HG03196 (cell line): ENCODE measurements around the gene OSM.

ENCODE experiments used
- ATAC-seq: cut with Tn5 transposase; IDR thresholded peaks from one replicate; pipeline ENCODE4 v1.9.1; 2021; ENCODE audit not compliant: unreplicated experiment

OSM gene

DNA sequence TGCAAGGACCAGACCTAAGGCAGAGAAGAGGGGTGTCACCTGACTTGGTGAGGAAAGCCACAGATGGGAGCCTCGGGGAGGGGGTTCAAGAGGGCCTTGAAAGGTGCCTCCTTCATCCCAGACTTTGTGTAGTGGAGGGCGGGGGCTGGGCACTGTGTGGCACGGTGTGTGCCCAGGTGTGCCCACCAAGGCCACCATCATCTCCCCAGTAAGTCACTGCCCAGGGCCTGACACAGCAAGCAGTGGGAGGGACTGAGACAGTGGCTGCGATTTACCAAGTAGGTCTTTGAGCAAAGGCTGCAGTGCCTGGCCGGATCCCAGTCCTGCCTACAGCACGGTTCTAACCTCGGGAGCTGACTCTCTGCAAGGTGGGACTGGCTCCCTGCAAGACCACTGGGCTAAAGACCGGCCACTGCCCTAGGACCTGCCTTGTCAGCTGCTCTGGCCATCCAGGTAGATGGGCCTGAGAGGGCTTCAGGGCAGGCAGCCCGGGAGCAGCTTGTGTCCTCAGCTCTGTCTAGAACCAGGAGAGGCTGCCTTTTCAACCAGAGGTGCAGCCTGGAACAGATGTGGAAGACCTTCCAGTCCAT, 1.4 kb downstream of the OSM start:
- no peak for ATAC-seq

DNA sequence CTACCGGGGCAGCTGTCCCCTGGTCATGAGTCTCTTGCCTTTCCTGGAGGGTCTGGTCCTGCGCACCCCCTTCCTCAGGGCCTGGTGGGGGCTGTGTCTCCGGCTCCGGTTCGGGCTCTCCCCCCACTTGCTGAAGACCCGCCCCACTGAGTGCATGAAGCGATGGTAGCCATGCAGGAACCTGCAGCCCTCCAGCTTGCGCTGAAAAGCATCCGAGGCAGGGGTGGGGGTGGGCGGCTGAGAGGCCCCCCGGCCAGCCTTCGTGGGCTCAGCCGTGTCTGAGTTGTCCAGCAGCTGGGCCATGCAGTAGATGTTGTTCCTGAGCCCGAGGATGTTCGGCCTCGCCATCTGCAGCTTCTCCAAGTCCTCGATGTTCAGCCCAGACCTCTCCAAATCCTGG, 2.8 kb downstream of the OSM start:
- ATAC-seq = no peak

DNA sequence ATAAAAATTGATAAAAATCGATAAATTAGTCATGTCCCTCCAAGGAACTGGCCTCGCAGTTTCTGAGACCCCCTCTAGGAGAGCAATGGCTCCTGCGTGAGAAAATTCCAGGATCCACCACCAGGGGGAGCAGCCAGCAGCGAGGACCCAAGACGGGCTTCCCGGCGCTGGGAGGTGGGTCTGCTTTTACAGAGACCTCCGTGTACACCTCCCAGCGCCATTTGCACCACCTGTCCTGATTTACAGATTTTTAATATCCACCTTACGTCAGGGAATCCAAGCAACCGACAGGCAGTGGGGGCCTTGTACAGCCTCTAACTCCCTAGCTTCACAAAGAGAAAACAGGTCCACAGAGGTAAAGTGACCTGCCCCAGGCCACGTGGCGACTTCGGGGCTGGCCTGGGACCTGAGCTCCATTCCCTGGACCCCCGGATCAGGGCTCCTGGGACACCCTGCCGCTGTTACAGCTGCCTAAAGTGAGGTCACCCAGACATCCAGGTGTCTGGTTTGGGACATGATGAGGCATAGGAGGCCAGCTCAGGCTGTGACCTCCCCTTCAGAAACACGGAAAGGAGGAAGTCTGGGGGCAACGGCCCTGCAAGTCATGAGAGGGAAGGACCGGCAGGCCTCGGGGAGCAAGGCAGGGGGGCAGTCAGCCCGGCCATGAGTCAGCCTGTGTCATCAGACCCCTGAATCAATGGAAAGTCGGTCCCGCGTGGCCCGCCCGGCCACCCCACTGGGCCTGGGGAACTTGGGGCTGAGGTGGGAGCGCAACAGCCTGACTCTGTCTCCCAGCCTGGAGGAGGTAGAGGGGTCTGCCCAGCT, 3.5 kb downstream of the OSM start:
- no peak for ATAC-seq

DNA sequence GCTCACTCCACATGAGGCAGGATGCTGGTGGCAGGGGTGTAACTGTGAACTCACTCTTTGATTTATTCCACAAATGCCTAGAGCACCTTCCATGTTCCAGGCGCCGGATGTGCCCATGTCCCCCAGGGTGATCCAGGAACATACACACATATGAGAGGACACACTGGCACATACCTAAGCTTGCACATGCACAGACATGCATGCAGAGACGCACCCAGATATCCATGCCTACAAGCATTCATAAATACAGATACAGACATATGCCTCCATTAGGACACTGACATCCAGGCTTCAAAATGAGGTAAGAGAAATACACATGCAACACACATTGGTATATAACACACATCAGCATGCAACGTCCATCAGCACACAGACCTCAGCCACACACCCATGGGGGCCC, 4.5 kb downstream of the OSM start:
- ATAC-seq = no peak

DNA sequence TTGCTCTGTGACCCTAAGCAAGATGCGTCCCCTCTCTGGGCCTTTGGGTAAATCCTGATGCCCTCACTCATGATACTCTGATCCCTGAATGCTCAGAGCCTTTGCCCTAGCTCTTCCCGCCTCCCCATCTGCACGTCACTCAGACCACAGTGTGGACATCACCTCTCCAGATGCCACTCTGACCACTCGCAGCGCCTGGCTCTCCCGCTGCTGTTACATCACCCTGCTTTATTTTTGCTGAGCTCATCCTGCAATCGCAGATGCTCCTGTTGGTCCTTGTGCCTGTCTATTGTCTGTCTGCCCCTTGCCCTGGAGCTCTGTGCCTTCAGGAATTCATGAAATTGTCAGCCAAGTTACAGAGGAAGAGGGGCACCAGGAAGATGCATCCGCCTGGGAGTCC, 5.5 kb downstream of the OSM start:
- no peak for ATAC-seq

DNA sequence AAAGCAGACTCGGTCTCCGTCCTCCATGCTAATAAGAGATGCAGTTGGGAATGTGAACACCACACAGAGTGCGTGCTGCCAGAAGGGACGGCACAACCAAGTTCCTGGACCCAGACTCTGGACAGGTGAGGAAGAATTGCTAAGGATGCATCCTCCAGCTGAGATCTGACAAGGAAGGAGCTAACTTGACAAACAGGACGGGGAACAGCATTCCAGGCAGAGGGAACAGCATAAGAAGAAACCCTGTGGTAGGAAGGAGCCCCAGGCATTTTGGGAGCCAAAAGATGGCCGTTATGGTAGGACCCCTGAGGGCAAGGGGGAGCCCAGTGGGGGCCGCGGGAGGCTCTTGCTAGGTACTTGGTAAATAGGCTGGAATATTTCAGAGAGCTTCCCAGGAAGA, 6.0 kb downstream of the OSM start:
- ATAC-seq = no peak

DNA sequence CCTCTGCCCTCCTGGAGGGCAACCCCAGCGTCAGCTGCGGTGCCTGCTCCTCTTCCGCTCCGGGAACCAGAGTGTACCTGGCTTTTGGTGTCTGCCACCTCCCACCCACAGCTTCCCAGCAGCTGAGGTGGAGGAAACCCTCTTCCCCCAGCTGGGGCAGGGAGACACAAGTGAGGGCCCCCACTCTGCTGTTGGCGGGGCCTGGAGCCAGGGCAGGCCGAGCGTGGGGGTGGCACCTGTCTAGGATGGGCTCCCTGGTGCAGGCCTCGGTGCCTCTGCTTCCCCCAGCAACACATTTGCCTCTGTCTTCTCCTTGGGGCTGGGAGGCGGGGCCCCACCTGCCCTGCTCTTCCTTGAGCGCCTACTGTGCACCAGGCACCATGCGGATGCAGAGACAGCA, 6.4 kb downstream of the OSM start:
- ATAC-seq = no peak

DNA sequence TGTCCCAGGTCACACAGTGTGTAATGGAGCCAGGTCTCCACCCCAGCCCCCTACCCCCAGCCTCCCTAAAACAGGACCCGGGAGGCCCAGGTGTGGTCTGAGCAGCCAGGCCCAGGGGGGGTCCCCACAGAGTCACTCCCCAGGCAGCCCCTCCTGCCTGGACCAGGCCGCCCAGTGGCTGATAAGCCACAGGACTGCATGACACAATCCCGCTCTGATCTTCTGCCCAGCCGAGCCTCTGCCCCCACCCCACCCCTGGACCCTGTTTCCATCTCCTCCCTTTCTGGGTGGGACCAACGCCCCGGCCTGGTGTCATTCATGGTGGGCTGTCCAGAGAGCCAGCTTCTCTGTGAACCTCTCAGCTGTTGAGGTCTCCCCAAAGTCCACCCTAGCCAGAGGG, 12.3 kb downstream of the OSM start:
- ATAC-seq = no peak

DNA sequence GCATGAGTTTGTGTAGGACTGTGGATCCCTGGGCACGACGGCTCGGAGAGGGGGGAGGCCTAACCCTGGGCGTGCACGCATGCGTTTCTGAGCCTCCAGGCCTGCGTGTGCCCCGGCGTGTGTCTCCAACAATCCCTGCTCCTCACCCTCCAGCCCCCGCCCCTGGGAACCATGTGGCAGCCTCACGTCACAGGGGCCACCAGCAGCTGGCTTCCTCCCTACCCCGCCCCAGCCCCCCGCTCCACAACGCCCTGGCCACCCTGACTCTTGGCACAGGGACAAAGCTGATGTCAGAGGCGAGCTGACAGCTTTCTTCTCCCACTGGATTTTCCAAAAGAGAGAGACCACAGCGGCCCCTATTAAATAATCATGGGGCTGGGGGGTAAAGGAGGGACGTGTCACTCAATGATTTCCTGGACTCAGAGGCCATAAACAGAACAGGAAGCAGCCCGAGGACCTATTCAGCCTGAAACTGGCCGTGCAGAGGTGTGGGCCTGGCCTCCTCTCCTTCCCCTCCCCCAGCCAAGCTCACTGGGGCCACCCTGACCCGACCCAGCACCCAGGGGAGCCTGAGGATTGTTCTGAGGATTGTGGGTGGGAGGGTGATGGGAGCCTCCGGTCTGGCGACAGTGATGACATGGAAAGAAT, 13.3 kb downstream of the OSM start:
- no peak for ATAC-seq

DNA sequence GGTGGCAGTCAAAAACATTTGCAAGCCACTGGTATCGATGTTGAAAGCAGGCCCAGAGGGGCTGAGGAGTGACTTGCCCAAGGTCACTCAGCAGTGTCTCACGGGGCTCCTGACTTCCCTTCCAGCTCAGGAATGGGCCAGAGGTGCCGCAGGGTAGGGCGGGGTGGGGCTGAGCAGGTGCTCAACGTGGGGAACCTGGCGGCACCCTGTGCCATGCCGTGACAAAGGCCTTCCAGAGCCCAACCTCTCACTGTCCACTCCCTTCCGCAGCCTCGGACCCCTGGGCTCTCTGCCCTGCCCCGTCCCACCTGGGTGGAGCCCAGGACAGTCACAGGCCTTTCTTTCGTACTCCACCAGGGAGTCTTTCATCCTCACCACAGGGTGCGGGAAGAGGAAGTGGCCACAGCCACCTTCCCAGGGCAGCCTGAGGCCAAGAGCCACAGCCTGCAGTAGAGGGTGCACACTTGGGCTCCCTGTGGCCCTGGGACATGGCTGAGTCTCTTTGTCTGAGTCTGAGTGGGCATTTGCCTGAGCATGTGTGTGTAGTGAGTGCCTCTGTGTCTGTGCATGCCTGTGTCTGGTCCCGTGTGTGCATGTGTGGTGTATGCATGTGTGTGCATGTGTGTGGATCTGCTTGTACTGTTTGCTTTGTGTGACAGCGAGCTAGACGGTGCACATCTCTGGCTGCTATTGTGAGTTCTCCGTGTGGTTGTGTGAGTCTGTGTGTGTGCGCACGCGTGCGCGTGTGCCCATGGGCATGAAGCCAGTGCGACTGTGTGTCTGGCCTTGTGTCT, 14.0 kb downstream of the OSM start:
- ATAC-seq = no peak

DNA sequence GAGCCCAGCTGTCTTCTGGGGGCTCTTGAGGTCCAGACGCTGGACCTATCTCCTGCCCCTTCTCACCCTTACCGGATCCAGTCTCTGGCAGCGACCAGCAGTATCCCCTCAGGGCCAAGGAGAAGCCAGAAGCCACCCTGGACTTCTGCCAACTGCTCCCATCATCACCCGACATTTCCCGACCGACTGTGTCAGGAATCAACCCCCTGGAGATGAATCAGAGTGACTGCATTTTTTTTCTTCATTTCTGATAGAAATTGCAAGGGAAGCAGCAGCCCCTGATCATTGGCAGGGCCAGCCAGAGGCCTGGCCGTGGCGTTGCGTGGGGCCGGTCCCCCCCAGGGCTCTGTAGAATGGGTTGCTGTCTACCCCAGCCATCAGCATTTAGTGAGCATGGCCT, 14.9 kb downstream of the OSM start:
- no peak for ATAC-seq

DNA sequence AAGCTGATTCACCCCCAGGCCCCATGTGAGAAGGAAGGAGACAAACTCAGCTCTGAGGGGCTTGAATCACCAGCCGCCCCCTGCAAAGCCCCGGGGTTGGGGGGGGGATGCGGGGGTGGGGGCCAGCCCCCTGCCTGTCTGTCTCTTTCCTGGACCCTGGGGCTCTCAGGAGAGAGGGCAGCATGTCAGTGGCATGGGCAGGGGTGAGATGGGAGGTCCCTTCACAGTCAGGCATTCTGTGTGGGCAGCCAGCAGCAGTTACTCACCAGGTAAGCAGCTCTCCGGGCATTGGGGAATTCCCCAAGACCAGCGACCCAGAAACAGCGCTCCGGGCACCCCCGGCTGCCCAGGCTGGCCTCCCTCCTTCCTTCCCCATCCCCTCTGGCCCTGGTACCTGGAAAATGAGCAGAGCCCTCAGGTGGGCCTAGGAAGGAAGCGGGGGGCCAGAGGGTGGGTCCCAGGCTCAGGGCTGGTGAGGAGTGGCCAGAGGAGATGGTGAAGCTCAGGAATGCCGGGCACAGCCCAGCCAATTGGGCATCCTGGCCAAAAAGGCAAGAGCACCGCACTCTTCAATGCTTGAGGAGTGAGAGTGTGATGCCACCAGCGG, 15.9 kb downstream of the OSM start:
- no peak for ATAC-seq

DNA sequence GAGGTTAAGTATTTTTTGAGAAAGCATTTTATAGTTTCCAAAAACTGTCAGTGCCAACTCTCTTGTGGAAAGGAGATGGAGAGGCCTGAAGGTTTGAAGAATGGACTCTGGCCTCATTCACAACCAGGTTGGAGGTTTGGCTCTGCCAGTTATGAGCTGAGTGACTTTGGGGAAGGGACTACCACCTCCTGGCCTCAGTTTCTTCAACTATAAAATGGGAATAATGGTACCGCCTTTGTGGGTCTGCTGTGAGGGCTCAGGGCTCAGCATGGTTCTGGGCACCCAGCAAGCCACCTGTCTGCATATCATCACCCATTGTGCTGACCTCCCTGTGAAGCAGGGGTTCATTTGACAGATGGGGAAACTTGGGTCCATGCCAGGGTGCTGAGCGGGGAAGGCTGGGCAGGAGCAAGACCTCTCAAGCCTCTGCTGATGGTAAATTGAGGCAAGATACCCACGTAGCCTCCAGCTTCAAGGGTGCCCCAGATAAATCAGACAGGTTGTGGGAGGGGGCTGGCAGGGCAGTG, 16.5 kb downstream of the OSM start:
- no peak for ATAC-seq

DNA sequence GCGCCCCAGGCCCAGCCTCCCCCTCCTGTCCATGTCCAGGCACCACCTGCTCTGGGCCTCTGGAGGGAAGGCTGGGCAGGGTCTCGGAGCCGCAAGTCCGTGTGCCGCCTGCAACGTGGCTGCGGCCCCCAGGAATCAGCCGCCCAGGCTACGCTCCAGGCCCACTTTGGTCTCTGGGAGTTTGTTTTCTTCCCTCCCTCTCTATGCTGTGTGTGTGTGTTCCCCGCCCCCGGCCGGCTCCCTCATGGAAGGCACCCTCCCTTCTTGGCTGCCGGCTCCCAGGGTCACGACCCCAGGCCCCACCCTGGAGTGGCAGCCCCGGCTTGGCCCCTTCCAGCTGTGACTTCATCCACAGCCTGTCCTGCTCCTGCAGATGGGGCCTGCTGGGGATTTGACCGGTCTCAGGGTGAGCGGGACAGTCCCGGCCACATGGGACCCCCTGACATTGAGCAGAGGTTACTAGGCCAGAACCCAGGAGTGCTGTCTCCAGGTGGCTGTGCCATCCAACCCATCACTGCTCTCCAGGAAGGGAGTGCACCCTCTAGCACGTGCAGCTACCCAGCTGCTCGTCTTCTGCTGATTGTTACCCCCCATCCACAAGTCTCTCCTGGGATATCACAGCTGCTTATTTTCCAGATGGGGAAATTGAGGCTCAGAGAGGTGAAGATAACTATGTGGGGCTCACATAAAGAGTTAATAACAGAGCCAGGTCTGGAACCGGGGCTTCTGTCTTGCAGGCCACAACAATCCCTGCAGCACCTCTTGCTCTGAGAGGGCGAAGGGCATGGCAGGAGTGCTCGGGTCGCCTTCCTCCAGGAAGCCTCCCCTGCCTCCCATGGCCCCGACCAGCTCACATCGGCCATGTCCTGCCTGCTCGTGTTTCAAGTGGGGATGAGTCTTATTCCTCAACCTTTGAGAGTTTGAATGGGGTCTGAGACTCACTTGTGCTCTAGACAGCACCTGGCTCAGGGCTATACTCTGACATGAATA, 17.3 kb downstream of the OSM start:
- ATAC-seq = no peak

DNA sequence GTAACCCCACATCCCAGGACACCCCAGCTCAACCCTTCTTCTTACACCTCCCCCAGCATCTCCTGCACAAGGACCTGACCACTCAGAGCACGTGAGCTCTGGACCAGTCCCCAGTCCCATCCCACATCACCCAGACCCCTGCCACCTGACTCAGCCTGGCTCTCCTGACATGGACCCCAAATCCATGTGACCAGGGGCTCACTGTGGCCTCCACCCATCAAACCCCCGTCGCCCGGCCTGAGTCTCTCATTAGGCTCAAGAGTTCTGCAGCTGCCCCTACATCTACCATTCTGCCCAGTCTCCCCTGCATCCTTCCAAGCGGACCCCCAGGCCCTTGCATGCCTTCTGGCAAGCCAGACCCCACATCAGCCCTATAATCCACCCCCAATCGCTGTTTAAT, 18.2 kb downstream of the OSM start:
- no peak for ATAC-seq

DNA sequence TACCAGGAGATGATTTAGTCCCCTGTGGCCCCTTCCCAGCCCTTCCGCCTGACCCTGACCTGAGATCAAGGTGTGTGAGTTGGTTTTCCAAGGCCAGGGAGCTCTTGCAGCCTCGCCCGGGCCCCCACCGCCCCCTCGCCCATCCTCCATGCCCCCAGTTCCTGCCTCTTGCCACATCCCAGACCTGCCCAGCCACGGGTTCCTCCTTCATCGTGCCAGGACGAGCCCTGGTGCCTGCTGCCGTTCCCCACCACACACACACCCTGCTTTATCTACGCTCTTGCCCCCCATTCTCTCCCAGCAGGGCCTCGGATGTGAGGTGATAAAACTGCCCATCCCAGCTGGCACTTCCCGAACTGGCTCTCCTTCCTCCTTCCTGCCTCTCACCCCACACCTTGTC, 18.7 kb downstream of the OSM start:
- no peak for ATAC-seq

DNA sequence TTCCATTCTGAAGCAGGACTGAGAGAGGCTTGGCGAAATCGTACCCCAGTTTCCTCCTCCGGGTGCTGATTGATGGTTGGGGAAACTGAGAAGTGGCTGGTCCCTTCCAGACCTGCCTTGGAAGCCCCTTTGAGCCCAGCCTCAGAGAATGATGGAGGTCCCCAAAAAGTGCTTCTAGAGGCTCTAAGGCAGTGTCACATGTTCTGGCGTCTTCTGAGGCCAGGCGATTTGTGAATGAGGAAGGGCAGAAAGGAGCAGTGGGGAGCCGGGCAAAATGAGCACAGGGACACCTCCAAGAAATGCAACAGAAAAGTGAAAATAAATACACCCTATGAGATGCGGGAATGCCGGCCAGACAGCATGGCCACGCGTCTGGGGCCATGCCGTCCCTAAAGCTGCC, 19.1 kb downstream of the OSM start:
- ATAC-seq = no peak

DNA sequence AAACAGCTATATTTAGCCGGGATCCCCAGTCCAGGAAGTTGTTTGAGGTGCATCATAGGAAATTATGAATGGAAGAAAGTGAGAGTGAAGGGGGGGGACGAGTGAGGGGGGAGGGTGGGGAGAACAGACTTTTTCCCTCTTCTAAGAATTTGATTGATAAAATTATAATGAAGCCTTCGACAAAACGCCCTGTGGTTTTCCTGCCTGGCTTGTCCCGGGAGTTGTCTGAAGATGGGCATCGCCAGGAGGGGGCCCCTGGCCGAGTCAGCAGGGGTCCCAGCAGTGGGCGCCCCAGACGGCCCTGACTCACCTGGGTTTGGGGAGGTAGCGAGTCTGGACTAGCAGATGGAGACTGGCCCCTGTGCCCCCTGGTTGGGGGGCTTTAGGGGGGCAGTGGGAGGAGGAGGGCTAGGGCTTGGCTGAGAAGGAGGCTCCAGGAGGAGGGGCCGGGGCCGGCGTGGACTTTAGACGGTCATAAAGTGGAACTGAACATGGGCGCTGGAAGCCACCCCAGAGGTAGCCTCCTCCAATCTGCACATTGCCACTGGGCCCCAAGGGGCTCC, 19.8 kb downstream of the OSM start:
- ATAC-seq = no peak

DNA sequence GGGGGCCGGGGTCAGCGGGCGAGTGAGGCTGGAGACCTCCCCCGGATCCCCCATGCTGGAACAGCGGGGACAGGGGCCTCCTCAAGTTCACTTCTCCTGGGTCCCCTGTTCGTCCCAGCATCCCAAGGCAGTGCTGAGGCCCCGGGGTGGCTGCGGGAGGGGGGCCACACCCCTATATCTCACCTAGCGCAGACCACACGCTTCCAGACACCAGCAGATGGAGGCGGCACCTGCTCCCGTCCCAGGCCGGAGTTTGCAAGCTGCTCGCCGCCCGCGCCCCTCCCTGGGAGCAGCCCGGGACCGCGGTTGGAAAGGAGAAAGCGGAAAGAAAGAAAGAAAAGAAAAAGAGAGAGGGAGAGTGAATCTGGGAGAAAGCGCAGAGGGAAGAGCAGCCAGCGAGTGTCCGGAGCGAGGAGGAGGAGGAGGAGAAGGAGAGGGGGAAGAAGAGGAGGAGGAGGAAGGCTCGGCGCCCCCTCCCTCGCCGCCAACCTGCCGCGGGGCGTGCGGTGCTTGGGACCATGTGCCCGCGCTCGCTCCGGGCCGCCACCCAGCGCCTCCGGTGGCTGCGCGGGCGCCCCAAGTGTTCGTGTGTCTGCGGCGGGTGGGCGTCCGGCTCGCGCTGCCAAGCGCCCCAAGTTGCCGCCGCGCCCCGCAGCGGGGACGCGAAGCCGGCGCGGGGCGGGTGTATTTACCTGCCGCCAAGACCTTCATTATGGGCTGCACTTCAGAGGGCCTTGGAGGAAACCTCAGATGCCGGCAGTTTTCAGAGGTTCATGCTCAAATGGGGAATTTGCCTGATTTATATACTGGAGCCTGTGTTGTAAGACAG, 20.5 kb downstream of the OSM start, which contains the start of gene LIF:
Gene LIF, minus strand, starts transcription at position 775 of the 829 bp plus-strand sequence. Its CDS starts 64 bp downstream, at position 711.
- ATAC-seq = no peak
